HEK293 (cell line): ENCODE data around the gene TIGAR.

Source experiments
- CTCF ChIA-PET: fragments of 350-600 bp; formaldehyde crosslinking; extraction: SDS; loops from one replicate; lab custom pipeline; 2021; ENCODE audit warnings: antibody characterized with exemption; lab: Yijun Ruan, JAX
- POLR2A ChIA-PET: fragments of 300-600 bp; formaldehyde crosslinking; extraction: SDS; loops from one replicate; lab custom pipeline; 2020; ENCODE audit warnings: antibody characterized with exemption, inconsistent platforms; lab: Yijun Ruan, JAX
- H3K27ac ChIP-seq: fragments of 200-500 bp; sonication (Bioruptor generic); 2 replicates; pipeline ENCODE4 v1.5.1; 2014; ENCODE audit warnings: low read depth, low read length, control low read depth, inconsistent platforms; ENCODE audit errors: extremely low read depth
- H3K36me3 ChIP-seq, 2 experiments: fragments of 200-500 bp in 1 of 2; sonication (Bioruptor generic) in 1 of 2; 1 replicate in 1 of 2; 2 replicates in 1 of 2; pipeline ENCODE4 v1.5.1; 2014 to 2017; ENCODE audit warnings: inconsistent platforms in 2 of 2, low read length in 2 of 2; ENCODE audit not compliant: control insufficient read depth in 2 of 2, insufficient read depth in 1 of 2
- H3K4me1 ChIP-seq: fragments of 200-500 bp; sonication (Bioruptor generic); 2 replicates; pipeline ENCODE4 v1.5.1; 2014; ENCODE audit warnings: mild to moderate bottlenecking, low read length, inconsistent platforms; ENCODE audit not compliant: control insufficient read depth, insufficient read depth
- H3K4me3 ChIP-seq: 2 replicates; pipeline ENCODE4 v1.5.1; 2011; ENCODE audit warnings: low read depth, mild to moderate bottlenecking, control low read depth, low read length, moderate library complexity
- H3K9me3 ChIP-seq: fragments of 200-500 bp; sonication (Bioruptor generic); 2 replicates; pipeline ENCODE4 v1.5.1; 2014; ENCODE audit warnings: low read depth, low read length, inconsistent platforms; ENCODE audit not compliant: control insufficient read depth, insufficient read depth
- ELK4 ChIP-seq: IDR thresholded peaks from 2 replicates; pipeline ENCODE4 v1.6.1; 2011; ENCODE audit warnings: mild to moderate bottlenecking, low read depth, low read length, borderline replicate concordance
- GFI1B ChIP-seq: fragments of 450-650 bp; formaldehyde crosslinking; IDR thresholded peaks from 2 replicates; pipeline ENCODE4 v1.5.1; 2016; ENCODE audit warnings: missing biosample characterization, missing genetic modification characterization
- GLI4 ChIP-seq: fragments of 450-650 bp; formaldehyde crosslinking; IDR thresholded peaks from 2 replicates; pipeline ENCODE4 v1.5.1; 2016; ENCODE audit warnings: missing biosample characterization, missing genetic modification characterization
- KLF16 ChIP-seq: fragments of 450-650 bp; formaldehyde crosslinking; IDR thresholded peaks from 2 replicates; pipeline ENCODE4 v1.5.1; 2017; ENCODE audit warnings: missing biosample characterization, missing genetic modification characterization
- TRIM28 ChIP-seq: IDR thresholded peaks from 2 replicates; pipeline ENCODE4 v1.6.1; 2011; ENCODE audit warnings: low read length, control low read depth, borderline replicate concordance
- ZFP41 ChIP-seq: fragments of 450-650 bp; formaldehyde crosslinking; IDR thresholded peaks from 2 replicates; pipeline ENCODE4 v1.5.1; 2016; ENCODE audit warnings: missing biosample characterization, missing genetic modification characterization, borderline replicate concordance
- ZNF157 ChIP-seq: fragments of 450-650 bp; formaldehyde crosslinking; IDR thresholded peaks from 2 replicates; pipeline ENCODE4 v1.5.1; 2016; ENCODE audit warnings: missing biosample characterization, missing genetic modification characterization
- ZNF19 ChIP-seq: fragments of 450-650 bp; formaldehyde crosslinking; IDR thresholded peaks from 2 replicates; pipeline ENCODE4; 2016; ENCODE audit warnings: missing biosample characterization, missing genetic modification characterization, low read depth
- ZNF214 ChIP-seq: fragments of 450-650 bp; formaldehyde crosslinking; IDR thresholded peaks from 2 replicates; pipeline ENCODE4 v1.5.1; 2017; ENCODE audit warnings: missing biosample characterization, mild to moderate bottlenecking, missing genetic modification characterization, borderline replicate concordance
- ZNF23 ChIP-seq: fragments of 450-650 bp; formaldehyde crosslinking; IDR thresholded peaks from 2 replicates; pipeline ENCODE4 v1.5.1; 2016; ENCODE audit warnings: missing biosample characterization, missing genetic modification characterization, borderline replicate concordance
- ZNF398 ChIP-seq: fragments of 450-650 bp; formaldehyde crosslinking; IDR thresholded peaks from 2 replicates; pipeline ENCODE4 v1.5.1; 2017; ENCODE audit warnings: missing biosample characterization, missing genetic modification characterization
- ZNF747 ChIP-seq: fragments of 450-650 bp; formaldehyde crosslinking; IDR thresholded peaks from 2 replicates; pipeline ENCODE4 v1.5.1; 2016; ENCODE audit warnings: missing biosample characterization, missing genetic modification characterization
- ZNF776 ChIP-seq: fragments of 450-650 bp; formaldehyde crosslinking; IDR thresholded peaks from 2 replicates; pipeline ENCODE4 v1.5.0; 2017; ENCODE audit warnings: missing biosample characterization, missing genetic modification characterization, borderline replicate concordance
- ZNF777 ChIP-seq: fragments of 450-650 bp; formaldehyde crosslinking; IDR thresholded peaks from 2 replicates; pipeline ENCODE4 v1.5.1; 2017; ENCODE audit warnings: missing biosample characterization, missing genetic modification characterization, borderline replicate concordance
- ZSCAN18 ChIP-seq: fragments of 450-650 bp; formaldehyde crosslinking; IDR thresholded peaks from 2 replicates; pipeline ENCODE4 v1.5.1; 2016; ENCODE audit warnings: missing biosample characterization, missing genetic modification characterization
- ZSCAN23 ChIP-seq: fragments of 450-650 bp; formaldehyde crosslinking; IDR thresholded peaks from 2 replicates; pipeline ENCODE4 v1.5.1; 2016; ENCODE audit warnings: missing biosample characterization, missing genetic modification characterization
- TF ChIP-seq, protein P1 (sequence below): fragments of 450-650 bp; formaldehyde crosslinking; IDR thresholded peaks from 2 replicates; pipeline ENCODE4 v1.5.1; 2016; ENCODE audit warnings: missing biosample characterization, missing genetic modification characterization, borderline replicate concordance

TIGAR gene

GRCh38 chr12:4324366-4324765, 3.4 kb downstream of the TIGAR start:
- Histone ChIP-seq H3K27ac (no peak overlapping the region), H3K9me3 (no peaks in the 10 kb centered on the region)
- TF ChIP-seq ZNF23 (tag by site-specific recombination) = no peak
- TF ChIP-seq, all 188 proteins: peak for 0
- peaks cover 6 to 9% of the 10 kb centered on the region in 2 experiments; a peak in 2 of 3 replicates for H3K36me3 ChIP-seq
- peaks cover 3% of the 10 kb centered on the region; the same call in 1 of the 2 replicates for H3K4me1 ChIP-seq
- ChIA-PET POLR2A (interaction anchor here (0.6 to 0.7 kb wide), 2 partner anchors 85 to 351 kb away, joined by 3 read pairs; no protein-coding TSS in a partner anchor), CTCF (interaction anchor here (1.0 to 1.8 kb wide), 2 partner anchors 16 to 47 kb away, joined by 4 to 8 read pairs; no protein-coding TSS in a partner anchor)
- H3K4me3 ChIP-seq = no peak overlapping the region

DNA sequence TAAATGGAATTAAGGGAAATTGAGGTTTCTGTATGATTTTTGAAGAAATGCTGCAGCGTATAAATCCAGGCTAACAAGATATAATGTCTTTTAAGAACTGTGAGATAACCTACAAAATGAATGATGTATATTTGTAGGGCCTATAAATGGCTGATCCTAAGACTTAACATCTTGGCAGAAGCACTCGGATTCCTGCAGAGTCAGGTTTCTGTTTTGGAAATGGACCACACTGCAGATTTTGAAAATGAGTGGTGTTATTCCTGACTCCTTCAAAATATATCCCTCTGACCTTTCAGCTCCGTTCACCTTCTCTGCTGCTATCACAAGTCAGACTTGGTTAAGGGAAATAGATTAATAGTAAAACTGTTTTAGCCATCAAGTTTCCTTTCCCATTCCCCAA, 5.0 kb downstream of the TIGAR start:
- TF ChIP-seq ZNF19 (tag by site-specific recombination) = no peak
- TF ChIP-seq ZNF776 (tag by site-specific recombination) = no peak
- TF ChIP-seq TRIM28 = no peak
- TF ChIP-seq GFI1B (tag by site-specific recombination) = no peak
- TF ChIP-seq, all 188 proteins: peak for 0
- Histone ChIP-seq H3K9me3 (no peaks in the 10 kb centered on the region), H3K36me3 (peaks cover 11 to 18% of the 10 kb centered on the region in 2 experiments; a peak in 2 of 3 replicates), H3K4me3 (no peak overlapping the region), H3K4me1 (peaks cover 2% of the 10 kb centered on the region; the same call in 1 of the 2 replicates), H3K27ac (no peak overlapping the region)
- ChIA-PET POLR2A (interaction anchor here (0.6 kb wide), 1 partner anchor 57 kb away, joined by 3 read pairs; no protein-coding TSS in a partner anchor), CTCF (interaction anchor here (0.6 kb wide), 1 partner anchor 1070 kb away, joined by 3 read pairs; no protein-coding TSS in a partner anchor)

- POLR2A ChIA-PET = no interaction called here
- no peak overlapping the region for H3K27ac ChIP-seq
Measured at GRCh38 chr12:4327293-4327692, 6.3 kb downstream of the TIGAR start.

DNA sequence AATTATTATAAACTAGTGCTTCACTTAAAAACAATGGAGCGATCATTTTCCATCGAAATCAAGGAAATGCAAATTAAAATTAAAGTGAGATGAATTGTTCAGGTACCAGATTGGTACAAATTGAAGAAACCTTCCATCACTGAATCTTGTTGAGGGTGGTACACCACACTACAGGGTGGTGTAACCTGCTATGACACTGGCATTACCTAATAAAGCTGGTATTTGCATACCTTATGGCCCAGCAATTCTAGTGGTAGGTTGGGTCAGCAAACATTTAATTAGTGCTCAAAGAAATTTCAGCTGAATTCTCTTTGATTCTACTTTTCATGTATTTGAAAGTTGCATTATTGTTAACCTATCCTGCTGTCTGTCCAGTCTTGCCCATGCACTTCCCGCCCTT, 9.2 kb downstream of the TIGAR start:
- TF ChIP-seq ZSCAN18 (tag by site-specific recombination) (no peak), KLF16 (tag by site-specific recombination) (no peak), ZNF398 (tag by site-specific recombination) (no peak), ZNF747 (tag by site-specific recombination) (no peak), ZNF214 (no peak)
- Histone ChIP-seq H3K27ac (no peak overlapping the region), H3K9me3 (no peaks in the 10 kb centered on the region; the same call in 1 of the 2 replicates), H3K4me1 (peaks cover 8% of the 10 kb centered on the region), H3K4me3 (no peak overlapping the region), H3K36me3 (peaks cover 23 to 39% of the 10 kb centered on the region in 2 experiments)
- POLR2A ChIA-PET = no interaction called here
- CTCF ChIA-PET = interaction anchor here (0.6 kb wide), 1 partner anchor 660 kb away, joined by 3 read pairs; no protein-coding TSS in a partner anchor

More at GRCh38 chr12:4327293-4327692, 6.3 kb downstream of the TIGAR start:
- TF ChIP-seq ZNF777 (tag by site-specific recombination) = no peak
- no peak for TF ChIP-seq GLI4 (tag by site-specific recombination)
- TF ChIP-seq, protein P1, sequence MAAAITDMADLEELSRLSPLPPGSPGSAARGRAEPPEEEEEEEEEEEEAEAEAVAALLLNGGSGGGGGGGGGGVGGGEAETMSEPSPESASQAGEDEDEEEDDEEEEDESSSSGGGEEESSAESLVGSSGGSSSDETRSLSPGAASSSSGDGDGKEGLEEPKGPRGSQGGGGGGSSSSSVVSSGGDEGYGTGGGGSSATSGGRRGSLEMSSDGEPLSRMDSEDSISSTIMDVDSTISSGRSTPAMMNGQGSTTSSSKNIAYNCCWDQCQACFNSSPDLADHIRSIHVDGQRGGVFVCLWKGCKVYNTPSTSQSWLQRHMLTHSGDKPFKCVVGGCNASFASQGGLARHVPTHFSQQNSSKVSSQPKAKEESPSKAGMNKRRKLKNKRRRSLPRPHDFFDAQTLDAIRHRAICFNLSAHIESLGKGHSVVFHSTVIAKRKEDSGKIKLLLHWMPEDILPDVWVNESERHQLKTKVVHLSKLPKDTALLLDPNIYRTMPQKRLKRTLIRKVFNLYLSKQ = no peak
- TF ChIP-seq ZSCAN23 (tag by site-specific recombination) = no peak
- TF ChIP-seq ZFP41 (tag by site-specific recombination) = no peak
- no peak for TF ChIP-seq ZNF214
- no peak for TF ChIP-seq ELK4
- TF ChIP-seq ZNF157 (tag by site-specific recombination) = no peak
- Histone ChIP-seq H3K4me3 (no peak overlapping the region), H3K36me3 (peaks cover 14 to 27% of the 10 kb centered on the region in 2 experiments; a peak in 2 of 3 replicates), H3K4me1 (peaks cover 8% of the 10 kb centered on the region), H3K9me3 (no peaks in the 10 kb centered on the region)
- CTCF ChIA-PET = interaction anchor here (0.8 kb wide), 1 partner anchor 14 kb away, joined by 4 read pairs; no protein-coding TSS in a partner anchor
